ENCODE data around the gene CHPF2. TPM values are rescaled to one million over a fixed set of nuclear protein-coding genes. Genes with fewer than 3 reads are reported as not detected.

CHPF2 gene
- total and polyA plus RNA-seq, 2 experiments from 2014 or later: 51.0 to 70.0 TPM

GRCh38 chr7:151252561-151252835 is 20.2 kb downstream of the CHPF2 start:
- Histone ChIP-seq H3K9me2 (replicated peaks; ENCODE audit: insufficient read depth) (no peaks in the 10 kb centered on the region), H3K4me1 (ENCODE audit: insufficient read depth) (peaks cover 39% of the 10 kb centered on the region), H3K79me2 (peaks cover 16% of the 10 kb centered on the region), H3K9me3 (ENCODE audit: low read depth) (no peaks in the 10 kb centered on the region), H3K4me3 (peak overlapping the region; percentile 64), H2AFZ (peak overlapping the region; percentile 88), H3K27ac (peak overlapping the region; percentile 99), H4K20me1 (ENCODE audit: insufficient read depth, poor library complexity, severe bottlenecking) (no peaks in the 10 kb centered on the region), H3K27me3 (no peaks in the 10 kb centered on the region), H3K36me3 (replicated peaks; ENCODE audit: insufficient read depth, low read depth) (no peaks in the 10 kb centered on the region), H3K4me2 (peak overlapping the region; percentile 93)
- no peak for DNase-seq (ENCODE audit: low spot score)
- 22% methylated on average over 7 of the region's 9 CpGs for WGBS (ENCODE audit: low lambda C conversion rate, missing lambda C conversion rate)
- TF ChIP-seq CTCF (IDR thresholded peaks at IDR 0.05; ENCODE audit: poor library complexity) (no peak), EZH2phosphoT487 (IDR thresholded peaks at IDR 0.05; ENCODE audit: low read depth, severe bottlenecking, unreplicated experiment) (no peak), EZH2 (IDR thresholded peaks at IDR 0.05; ENCODE audit: borderline replicate concordance) (no peak)

GRCh38 chr7:151252961-151253711 is 20.9 kb downstream of the CHPF2 start:
- Histone ChIP-seq H2AFZ (peak overlapping the region; percentile 88), H3K9me2 (replicated peaks; ENCODE audit: insufficient read depth) (no peaks in the 10 kb centered on the region), H3K4me2 (peak overlapping the region; percentile 93), H3K27me3 (no peaks in the 10 kb centered on the region), H3K36me3 (replicated peaks; ENCODE audit: insufficient read depth, low read depth) (no peaks in the 10 kb centered on the region), H4K20me1 (ENCODE audit: insufficient read depth, poor library complexity, severe bottlenecking) (no peaks in the 10 kb centered on the region), H3K27ac (peak overlapping the region; percentile 99), H3K9me3 (ENCODE audit: low read depth) (no peaks in the 10 kb centered on the region), H3K4me3 (peak overlapping the region; percentile 64), H3K79me2 (peaks cover 10% of the 10 kb centered on the region), H3K4me1 (ENCODE audit: insufficient read depth) (peaks cover 39% of the 10 kb centered on the region)
- no peak for TF ChIP-seq CTCF (IDR thresholded peaks at IDR 0.05; ENCODE audit: poor library complexity)
- TF ChIP-seq EZH2phosphoT487 (IDR thresholded peaks at IDR 0.05; ENCODE audit: low read depth, severe bottlenecking, unreplicated experiment): no peak
- TF ChIP-seq EZH2 (IDR thresholded peaks at IDR 0.05; ENCODE audit: borderline replicate concordance): no peak
- DNase-seq (ENCODE audit: low spot score): no peak
- 47% methylated on average over 17 of the region's 17 CpGs for WGBS (ENCODE audit: low lambda C conversion rate, missing lambda C conversion rate)

GRCh38 chr7:151254316-151254715 is 22.0 kb downstream of the CHPF2 start:
- Histone ChIP-seq H3K9me2 (replicated peaks; ENCODE audit: insufficient read depth) (no peaks in the 10 kb centered on the region), H3K27ac (no peak overlapping the region), H3K79me2 (peaks cover 10% of the 10 kb centered on the region), H3K9me3 (ENCODE audit: low read depth) (no peaks in the 10 kb centered on the region), H3K4me3 (no peak overlapping the region), H2AFZ (no peak overlapping the region), H3K27me3 (no peaks in the 10 kb centered on the region), H3K4me2 (no peak overlapping the region), H4K20me1 (ENCODE audit: insufficient read depth, poor library complexity, severe bottlenecking) (no peaks in the 10 kb centered on the region), H3K4me1 (ENCODE audit: insufficient read depth) (peaks cover 34% of the 10 kb centered on the region), H3K36me3 (replicated peaks; ENCODE audit: insufficient read depth, low read depth) (no peaks in the 10 kb centered on the region)
- whole genome bisulfite sequencing (ENCODE audit: low lambda C conversion rate, missing lambda C conversion rate): 87% methylated on average over 7 of the region's 7 CpGs
- DNase-seq (ENCODE audit: low spot score): no peak
- TF ChIP-seq EZH2phosphoT487 (IDR thresholded peaks at IDR 0.05; ENCODE audit: low read depth, severe bottlenecking, unreplicated experiment) (no peak), CTCF (IDR thresholded peaks at IDR 0.05; ENCODE audit: poor library complexity) (no peak), EZH2 (IDR thresholded peaks at IDR 0.05; ENCODE audit: borderline replicate concordance) (no peak)
